ENCODE data around the gene GALNT9. TPM values are rescaled to one million over a fixed set of nuclear protein-coding genes. Genes with fewer than 3 reads are reported as not detected.

The GALNT9 gene
- total RNA-seq, 1 donor from 2014 or later, result not detected

- H3K36me3 ChIP-seq, result no peaks in the 10 kb centered on the region
- H3K4me3 ChIP-seq, result no peak overlapping the region
- TF ChIP-seq CTCF (IDR thresholded peaks at IDR 0.05; ENCODE audit: borderline replicate concordance), result no peak
- no peak for DNase-seq
- no peak overlapping the region for H3K27ac ChIP-seq (replicated peaks)
- intact Hi-C loops (cut with micrococcal nuclease), result no loop called here
- peaks cover 92% of the 10 kb centered on the region for H3K27me3 ChIP-seq (ENCODE audit: low read depth)
- H3K4me1 ChIP-seq, result peaks cover 8% of the 10 kb centered on the region
- H3K9me3 ChIP-seq (replicated peaks), result no peaks in the 10 kb centered on the region
These were observed 128.6 kb downstream of the GALNT9 start for GRCh38 chr12:132200800-132201199.

GRCh38 chr12:132199526-132200319 is 129.7 kb downstream of the GALNT9 start:
- Histone ChIP-seq H3K27ac (replicated peaks) (no peak overlapping the region), H3K9me3 (replicated peaks) (no peaks in the 10 kb centered on the region), H3K4me1 (no peaks in the 10 kb centered on the region), H3K4me3 (no peak overlapping the region), H3K27me3 (ENCODE audit: low read depth) (peaks cover 83% of the 10 kb centered on the region), H3K36me3 (no peaks in the 10 kb centered on the region)
- no peak for DNase-seq
- no peak for TF ChIP-seq CTCF (IDR thresholded peaks at IDR 0.05; ENCODE audit: borderline replicate concordance)
- intact Hi-C loops (cut with micrococcal nuclease), result no loop called here

- H3K27ac ChIP-seq (replicated peaks), result no peak overlapping the region
- no peak for DNase-seq
- no peak overlapping the region for H3K4me3 ChIP-seq
- H3K27me3 ChIP-seq (ENCODE audit: low read depth), result peaks cover 82% of the 10 kb centered on the region
- TF ChIP-seq CTCF (IDR thresholded peaks at IDR 0.05; ENCODE audit: borderline replicate concordance), result no peak
- no peaks in the 10 kb centered on the region for H3K4me1 ChIP-seq
- H3K9me3 ChIP-seq (replicated peaks), result peaks cover 3% of the 10 kb centered on the region
- intact Hi-C loops (cut with micrococcal nuclease), result no loop called here
- H3K36me3 ChIP-seq, result no peaks in the 10 kb centered on the region
These were observed 130.3 kb downstream of the GALNT9 start for GRCh38 chr12:132199101-132199500.

- intact Hi-C loops (cut with micrococcal nuclease), result no loop called here
- peak; percentile 46 for DNase-seq
- H3K4me3 ChIP-seq, result no peak overlapping the region
- no peak overlapping the region for H3K27ac ChIP-seq (replicated peaks)
- H3K27me3 ChIP-seq (ENCODE audit: low read depth), result peaks cover 79% of the 10 kb centered on the region
- TF ChIP-seq CTCF (IDR thresholded peaks at IDR 0.05; ENCODE audit: borderline replicate concordance), result no peak
- peaks cover 10% of the 10 kb centered on the region for H3K9me3 ChIP-seq (replicated peaks)
- no peaks in the 10 kb centered on the region for H3K4me1 ChIP-seq
- no peaks in the 10 kb centered on the region for H3K36me3 ChIP-seq
These were observed 131.6 kb downstream of the GALNT9 start for GRCh38 chr12:132197581-132198354.

- TF ChIP-seq CTCF (IDR thresholded peaks at IDR 0.05; ENCODE audit: borderline replicate concordance), result no peak
- Histone ChIP-seq H3K4me3 (no peak overlapping the region), H3K4me1 (no peaks in the 10 kb centered on the region), H3K27ac (replicated peaks) (no peak overlapping the region), H3K36me3 (no peaks in the 10 kb centered on the region), H3K27me3 (ENCODE audit: low read depth) (peaks cover 78% of the 10 kb centered on the region), H3K9me3 (replicated peaks) (peaks cover 10% of the 10 kb centered on the region)
- intact Hi-C loops (cut with micrococcal nuclease), result no loop called here
- DNase-seq, result no peak
These were observed 132.5 kb downstream of the GALNT9 start for GRCh38 chr12:132196873-132197390.

Measured in left ventricle myocardium inferior (tissue), 1 donor.